HG03439 (cell line): Measurements from ENCODE around the gene ADAMTS17.

Source experiments
- ATAC-seq: cut with Tn5 transposase; IDR thresholded peaks from one replicate; pipeline ENCODE4 v1.9.1; 2021; ENCODE audit warnings: mild to moderate bottlenecking, moderate library complexity; ENCODE audit not compliant: unreplicated experiment

Gene ADAMTS17

GRCh38 chr15:100114571-100114970 is 227.2 kb downstream of the ADAMTS17 start:
- ATAC-seq = no peak

GRCh38 chr15:100114100-100114499 is 227.7 kb downstream of the ADAMTS17 start:
- no peak for ATAC-seq

GRCh38 chr15:100113351-100114080 is 228.3 kb downstream of the ADAMTS17 start:
- ATAC-seq = no peak

- ATAC-seq = no peak
Observed at GRCh38 chr15:100112636-100113305, 229.0 kb downstream of the ADAMTS17 start.

- no peak for ATAC-seq
Observed at GRCh38 chr15:100112061-100112420, 229.7 kb downstream of the ADAMTS17 start.

GRCh38 chr15:100111125-100112060 is 230.4 kb downstream of the ADAMTS17 start:
- ATAC-seq = no peak

GRCh38 chr15:100109486-100110035 is 232.2 kb downstream of the ADAMTS17 start:
- no peak for ATAC-seq

- no peak for ATAC-seq
Observed at GRCh38 chr15:100108846-100109245, 232.9 kb downstream of the ADAMTS17 start.

GRCh38 chr15:100108346-100108745 is 233.4 kb downstream of the ADAMTS17 start:
- no peak for ATAC-seq

GRCh38 chr15:100107606-100108225 is 234.1 kb downstream of the ADAMTS17 start:
- ATAC-seq = no peak

- no peak for ATAC-seq
Observed at GRCh38 chr15:100107151-100107550, 234.6 kb downstream of the ADAMTS17 start.

- ATAC-seq = no peak
Observed at GRCh38 chr15:100106732-100107131, 235.0 kb downstream of the ADAMTS17 start.

GRCh38 chr15:100105101-100105500 is 236.7 kb downstream of the ADAMTS17 start:
- ATAC-seq = no peak

- ATAC-seq = no peak
Observed at GRCh38 chr15:100104245-100104644, 237.5 kb downstream of the ADAMTS17 start.

GRCh38 chr15:100103828-100104227 is 237.9 kb downstream of the ADAMTS17 start:
- no peak for ATAC-seq

GRCh38 chr15:100101426-100102089 is 240.2 kb downstream of the ADAMTS17 start:
- ATAC-seq = no peak

- no peak for ATAC-seq
Observed at GRCh38 chr15:100100926-100101325, 240.8 kb downstream of the ADAMTS17 start.

GRCh38 chr15:100099976-100100375 is 241.8 kb downstream of the ADAMTS17 start:
- ATAC-seq = no peak

GRCh38 chr15:100098705-100099104 is 243.1 kb downstream of the ADAMTS17 start:
- ATAC-seq = no peak
